Measurements from ENCODE around the gene PLLP. TPM values are rescaled to one million over a fixed set of nuclear protein-coding genes. Genes with fewer than 3 reads are reported as not detected.

The PLLP gene
- total and polyA plus RNA-seq, 2 experiments from 2014 or later, result 1.3 to 6.1 TPM

- ATAC-seq (no peak), DNase-seq (ENCODE audit: low spot score) (no peak)
- no peak overlapping the region for H3K4me3 ChIP-seq
- Mint-ChIP-seq H3K36me3 (ENCODE audit: low read depth) (no peaks in the 10 kb centered on the region), H3K4me1 (peaks cover 16% of the 10 kb centered on the region), H3K9me3 (no peaks in the 10 kb centered on the region), H3K27me3 (ENCODE audit: insufficient read depth, low read depth, poor library complexity) (peaks cover 10% of the 10 kb centered on the region), H3K27ac (no peak overlapping the region), H3K4me3 (no peak overlapping the region)
- H3K4me2 ChIP-seq, result no peak overlapping the region
- H3K27ac ChIP-seq (ENCODE audit: low read depth), result no peak overlapping the region
- H3K36me3 ChIP-seq (ENCODE audit: insufficient read depth), result no peaks in the 10 kb centered on the region
- TF ChIP-seq NANOG (IDR thresholded peaks at IDR 0.05; ENCODE audit: borderline replicate concordance) (no peak), POLR2AphosphoS5 (IDR thresholded peaks at IDR 0.05; ENCODE audit: low read depth) (no peak), STAT1 (IDR thresholded peaks at IDR 0.05; ENCODE audit: unreplicated experiment) (no peak), EZH2 (IDR thresholded peaks at IDR 0.05; ENCODE audit: low read depth, unreplicated experiment) (no peak), CREB1 (CRISPR knock-in tag; IDR thresholded peaks at IDR 0.05; ENCODE audit: low read depth) (no peak), REST (IDR thresholded peaks at IDR 0.05; ENCODE audit: unreplicated experiment) (no peak), ETS1 (IDR thresholded peaks at IDR 0.05) (no peak)
- H4K20me1 ChIP-seq (replicated peaks; ENCODE audit: insufficient read depth), result no peaks in the 10 kb centered on the region
- no peaks in the 10 kb centered on the region for H3K9me2 ChIP-seq (ENCODE audit: insufficient read depth)
- H3K79me2 ChIP-seq (replicated peaks; ENCODE audit: insufficient read depth), result no peaks in the 10 kb centered on the region
- no peaks in the 10 kb centered on the region for H3F3A ChIP-seq (replicated peaks; ENCODE audit: low read depth)
- H3K27me3 ChIP-seq (ENCODE audit: insufficient read depth), result no peaks in the 10 kb centered on the region
- H3K4me1 ChIP-seq (ENCODE audit: insufficient read depth), result peaks cover 6% of the 10 kb centered on the region; the same call in 1 of the 2 replicates
- no peak overlapping the region for H2AFZ ChIP-seq
Measured at GRCh38 chr16:57265850-57266530, 18.5 kb downstream of the PLLP start.

GRCh38 chr16:57264950-57265371, 19.5 kb downstream of the PLLP start:
- H3K4me1 ChIP-seq (ENCODE audit: insufficient read depth), result peaks cover 11% of the 10 kb centered on the region
- no peaks in the 10 kb centered on the region for H4K20me1 ChIP-seq (replicated peaks; ENCODE audit: insufficient read depth)
- DNase-seq (ENCODE audit: low spot score) (no peak), ATAC-seq (no peak)
- peaks cover 23% of the 10 kb centered on the region for H3K4me1 Mint-ChIP-seq
- no peaks in the 10 kb centered on the region for H3K27me3 ChIP-seq (ENCODE audit: insufficient read depth)
- no peaks in the 10 kb centered on the region for H3K36me3 ChIP-seq (ENCODE audit: insufficient read depth)
- no peak for TF ChIP-seq ZNF331 (CRISPR knock-in tag; IDR thresholded peaks at IDR 0.05; ENCODE audit: low read depth)
- no peak for TF ChIP-seq EZH2phosphoT487 (IDR thresholded peaks at IDR 0.05; ENCODE audit: unreplicated experiment)
- TF ChIP-seq REST (IDR thresholded peaks at IDR 0.05; ENCODE audit: unreplicated experiment), result no peak
- TF ChIP-seq POLR2AphosphoS5 (IDR thresholded peaks at IDR 0.05; ENCODE audit: low read depth), result no peak
- TF ChIP-seq ZNF114 (CRISPR knock-in tag; IDR thresholded peaks at IDR 0.05), result no peak
- TF ChIP-seq NANOG (IDR thresholded peaks at IDR 0.05; ENCODE audit: borderline replicate concordance), result no peak
- no peak for TF ChIP-seq CTCF (conservative IDR thresholded peaks at IDR 0.05; ENCODE audit: low read depth in 2 of 2)
- H3K4me3 ChIP-seq, result no peak overlapping the region
- H3F3A ChIP-seq (replicated peaks; ENCODE audit: low read depth), result no peaks in the 10 kb centered on the region
- H3K4me2 ChIP-seq, result no peak overlapping the region
- no peaks in the 10 kb centered on the region for H3K79me2 ChIP-seq (replicated peaks; ENCODE audit: insufficient read depth)
- H3K9me2 ChIP-seq (ENCODE audit: insufficient read depth), result no peaks in the 10 kb centered on the region
- H3K27ac ChIP-seq (ENCODE audit: low read depth), result no peak overlapping the region
- peaks cover 13% of the 10 kb centered on the region for H3K27me3 Mint-ChIP-seq (ENCODE audit: insufficient read depth, low read depth, poor library complexity)
- H3K4me3 Mint-ChIP-seq, result no peak overlapping the region
- H3K27ac Mint-ChIP-seq, result no peak overlapping the region
- H3K9me3 Mint-ChIP-seq, result no peaks in the 10 kb centered on the region
- H3K36me3 Mint-ChIP-seq (ENCODE audit: low read depth), result no peaks in the 10 kb centered on the region
- H2AFZ ChIP-seq, result no peak overlapping the region

Data from GM23338 (cell line).